ENCODE data around the gene CDK2AP2.

CDK2AP2 gene

DNA sequence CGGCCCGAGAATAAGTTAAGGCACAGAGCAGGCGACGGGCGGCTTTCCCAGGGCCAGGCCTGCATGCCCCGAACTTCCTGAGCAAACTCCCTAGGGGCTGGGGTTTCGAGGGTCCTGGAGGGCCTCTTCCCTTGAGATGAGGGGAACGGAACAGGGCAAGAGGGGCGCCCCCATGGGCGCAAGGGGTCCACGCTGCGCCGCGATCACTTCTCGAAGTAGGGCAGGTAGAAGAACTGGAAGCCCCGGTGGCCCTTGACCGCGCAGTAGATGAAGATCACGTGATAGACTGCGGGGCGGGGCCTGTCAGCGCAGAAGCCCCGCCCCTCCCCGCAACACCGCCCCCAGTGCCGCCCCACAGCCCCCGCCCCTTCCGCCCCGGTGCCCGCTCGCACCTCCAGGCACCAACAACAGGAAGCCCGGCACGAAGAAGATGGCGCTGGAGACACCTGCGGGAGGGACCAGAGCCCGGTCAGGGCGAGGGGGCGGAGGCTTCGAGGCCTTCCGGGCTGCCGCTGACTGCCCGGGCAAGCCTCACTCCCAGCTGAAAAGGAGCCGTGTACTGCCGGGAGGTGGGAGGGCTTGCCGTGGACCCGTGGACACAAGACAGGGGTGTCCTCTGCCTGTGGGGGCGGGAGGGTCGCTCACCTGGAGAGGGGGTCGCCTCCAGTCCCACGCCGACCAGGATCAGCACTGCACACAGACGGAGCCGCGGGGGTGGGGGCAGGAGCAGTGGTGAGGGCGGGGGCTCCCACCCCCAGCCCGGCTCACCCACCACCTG lies 43.4 kb downstream of the CDK2AP2 start:
- DNase-seq: peak; percentile 60

DNA sequence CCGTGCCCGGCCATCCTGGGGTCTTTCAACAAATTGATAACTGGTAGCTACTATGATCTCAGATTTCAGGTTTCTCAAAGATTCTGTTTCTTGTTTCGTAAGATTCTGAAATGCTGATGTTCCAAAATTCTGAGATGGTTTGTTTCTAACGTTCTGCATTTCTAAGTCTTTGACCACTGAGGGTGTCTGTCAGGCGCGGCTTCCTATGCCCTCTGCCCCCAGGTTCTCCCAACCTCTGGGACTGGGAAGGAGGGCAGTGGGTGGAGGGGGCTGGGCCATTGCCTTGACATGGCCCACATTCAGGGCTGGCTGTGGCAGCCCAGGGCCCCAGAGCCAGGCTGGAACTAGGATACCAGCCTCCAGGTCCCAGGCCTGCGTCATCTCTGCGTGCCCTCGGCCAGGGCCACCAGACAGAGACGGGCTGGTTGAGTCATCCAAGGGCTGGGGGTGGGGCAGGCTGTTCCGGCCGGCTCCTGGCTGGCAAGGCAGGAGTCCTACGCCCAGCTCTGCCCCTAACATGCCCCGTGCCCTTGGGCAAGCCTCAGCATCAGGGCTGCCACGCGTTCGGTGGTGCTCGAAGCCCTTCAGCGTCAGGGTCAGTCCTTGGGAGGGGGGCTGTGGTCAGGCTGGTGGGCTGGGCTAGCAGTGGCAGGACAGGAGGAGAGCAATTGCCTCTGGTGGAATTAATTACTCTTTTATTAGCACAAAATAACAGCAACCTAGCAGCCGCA lies 44.1 kb downstream of the CDK2AP2 start:
- DNase-seq: no peak

DNA sequence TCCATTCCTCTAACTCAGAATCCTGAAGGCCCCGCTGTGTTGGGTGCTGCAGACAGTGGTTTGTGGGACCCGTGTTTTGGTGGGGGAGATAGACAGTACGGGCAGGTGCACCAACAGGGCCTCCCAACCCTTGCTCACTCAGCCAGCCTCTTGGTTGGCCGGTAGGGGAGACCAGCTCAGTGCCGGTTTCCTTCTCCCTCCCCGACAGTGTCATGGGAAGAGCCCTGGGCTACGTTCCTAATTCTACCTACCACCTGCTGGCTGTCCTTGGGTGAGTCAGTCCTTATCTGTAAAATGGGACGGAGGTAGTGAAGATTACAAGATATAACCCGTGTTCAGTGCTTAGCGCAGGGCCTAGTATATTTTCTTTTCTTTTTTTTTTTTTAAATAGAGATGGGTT lies 44.8 kb downstream of the CDK2AP2 start:
- DNase-seq: no peak

DNA sequence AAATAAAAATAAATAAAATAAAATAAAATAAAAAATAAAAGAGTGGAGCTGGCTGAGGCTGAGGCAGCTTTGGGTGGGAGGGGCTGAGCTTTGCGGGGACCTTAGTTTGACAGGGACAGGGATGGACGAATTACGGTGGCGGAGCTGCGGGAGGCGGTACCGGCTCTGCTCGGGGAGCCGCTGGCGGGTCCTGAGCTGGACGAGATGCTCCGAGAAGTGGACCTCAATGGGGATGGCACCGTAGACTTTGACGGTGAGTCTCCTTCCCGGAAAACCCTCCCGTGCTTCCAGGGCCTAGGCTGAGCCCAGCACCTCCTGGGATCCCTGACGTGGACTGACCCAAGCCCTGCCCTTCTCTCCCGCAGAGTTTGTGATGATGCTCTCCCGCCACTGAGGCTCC lies 49.7 kb downstream of the CDK2AP2 start:
- no peak for DNase-seq

DNA sequence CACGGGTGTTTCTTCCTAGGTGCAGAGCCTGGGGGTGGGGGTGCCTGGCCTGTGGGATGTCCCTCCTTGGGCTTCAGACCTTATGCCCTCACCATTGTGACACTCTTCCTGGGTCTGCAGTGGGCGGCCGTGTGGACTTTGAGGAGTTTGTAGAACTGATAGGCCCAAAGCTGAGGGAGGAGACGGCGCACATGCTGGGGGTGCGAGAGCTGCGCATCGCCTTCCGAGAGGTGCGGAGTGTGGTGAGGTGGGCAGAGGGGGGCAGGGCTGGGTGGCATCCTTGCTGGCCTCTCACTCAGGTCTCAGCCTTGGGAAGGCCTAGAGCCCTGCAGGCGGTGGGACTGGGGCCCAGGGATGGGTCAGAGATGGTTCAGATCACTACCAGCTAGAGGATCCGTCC lies 50.5 kb downstream of the CDK2AP2 start:
- DNase-seq: no peak
